ENCODE measurements around the gene CATSPERD. TPM values are rescaled to one million over a fixed set of nuclear protein-coding genes. Genes with fewer than 3 reads are reported as not detected.

Gene CATSPERD
- total and polyA plus RNA-seq, 9 of the 15 experiments (the other 6 are each of a cell fraction or from before 2014, with no cell fraction given): not detected

DNA sequence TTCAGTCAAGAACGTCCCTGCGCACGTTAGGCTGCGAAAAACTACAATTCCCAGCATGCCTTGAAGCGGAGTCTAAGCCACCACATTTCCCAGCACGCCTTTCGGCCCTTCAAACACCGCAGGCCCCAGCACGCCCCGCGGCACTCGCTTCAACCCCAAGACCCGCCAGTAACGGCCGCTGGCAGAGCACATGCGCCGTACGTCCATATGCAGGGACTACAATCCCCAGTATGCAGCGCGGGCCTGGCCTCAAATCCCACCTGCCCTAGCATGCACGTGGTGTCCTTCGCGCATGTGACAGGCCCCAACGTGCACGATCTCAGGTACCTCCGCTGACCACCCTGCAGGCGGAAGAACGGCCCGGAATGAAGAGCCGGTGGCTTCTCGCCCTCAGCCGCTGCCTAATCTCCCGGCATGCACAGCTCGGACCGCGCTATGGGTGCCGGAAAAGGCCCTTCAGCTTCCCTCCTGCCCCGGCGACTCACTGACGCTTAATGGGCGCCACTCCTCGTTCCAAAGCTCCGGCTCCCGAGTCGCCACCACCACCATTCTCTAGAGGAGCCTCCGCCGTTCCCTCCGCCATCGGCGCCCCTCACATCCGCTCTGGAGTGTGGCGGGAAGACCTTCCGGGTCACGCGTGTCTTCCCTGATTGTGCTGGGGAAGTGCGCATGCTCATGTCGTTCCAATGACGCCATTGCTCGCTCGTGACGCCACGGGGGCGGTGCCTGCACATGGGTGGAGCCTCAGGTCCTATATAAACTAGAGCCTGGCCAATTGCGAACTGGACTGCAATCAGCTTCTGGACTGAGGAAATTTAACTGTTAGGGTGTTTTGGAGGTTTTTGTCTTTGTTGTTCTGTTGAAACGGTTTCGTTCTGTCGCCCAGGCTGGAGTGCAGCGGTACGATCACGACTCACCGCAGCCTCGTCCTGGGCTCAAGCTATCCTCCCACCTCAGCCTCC lies 70.4 kb downstream of the CATSPERD start, which contains the start of gene DUS3L (continued):
- no peak for TF ChIP-seq TEAD2 (tag; IDR thresholded peaks at IDR 0.05)
- TF ChIP-seq MNT (conservative IDR thresholded peaks at IDR 0.05): peak; percentile 99 to 100
- TF ChIP-seq, protein P1, sequence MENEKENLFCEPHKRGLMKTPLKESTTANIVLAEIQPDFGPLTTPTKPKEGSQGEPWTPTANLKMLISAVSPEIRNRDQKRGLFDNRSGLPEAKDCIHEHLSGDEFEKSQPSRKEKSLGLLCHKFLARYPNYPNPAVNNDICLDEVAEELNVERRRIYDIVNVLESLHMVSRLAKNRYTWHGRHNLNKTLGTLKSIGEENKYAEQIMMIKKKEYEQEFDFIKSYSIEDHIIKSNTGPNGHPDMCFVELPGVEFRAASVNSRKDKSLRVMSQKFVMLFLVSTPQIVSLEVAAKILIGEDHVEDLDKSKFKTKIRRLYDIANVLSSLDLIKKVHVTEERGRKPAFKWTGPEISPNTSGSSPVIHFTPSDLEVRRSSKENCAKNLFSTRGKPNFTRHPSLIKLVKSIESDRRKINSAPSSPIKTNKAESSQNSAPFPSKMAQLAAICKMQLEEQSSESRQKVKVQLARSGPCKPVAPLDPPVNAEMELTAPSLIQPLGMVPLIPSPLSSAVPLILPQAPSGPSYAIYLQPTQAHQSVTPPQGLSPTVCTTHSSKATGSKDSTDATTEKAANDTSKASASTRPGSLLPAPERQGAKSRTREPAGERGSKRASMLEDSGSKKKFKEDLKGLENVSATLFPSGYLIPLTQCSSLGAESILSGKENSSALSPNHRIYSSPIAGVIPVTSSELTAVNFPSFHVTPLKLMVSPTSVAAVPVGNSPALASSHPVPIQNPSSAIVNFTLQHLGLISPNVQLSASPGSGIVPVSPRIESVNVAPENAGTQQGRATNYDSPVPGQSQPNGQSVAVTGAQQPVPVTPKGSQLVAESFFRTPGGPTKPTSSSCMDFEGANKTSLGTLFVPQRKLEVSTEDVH (IDR thresholded peaks at IDR 0.05; ENCODE audit: low read depth, partially characterized antibody): peak; percentile 88
- no peak for TF ChIP-seq ZFP91 (CRISPR knock-in tag; IDR thresholded peaks at IDR 0.05)
- peak; percentile 64; the same call in 1 of the 2 replicates for TF ChIP-seq CEBPG (CRISPR knock-in tag; IDR thresholded peaks at IDR 0.05)
- peak; percentile 8 to 38; a peak in 1 of 4 replicates for TF ChIP-seq CEBPG (tag; conservative IDR thresholded peaks at IDR 0.05 in 1 of 2, IDR thresholded peaks at IDR 0.05 in 1 of 2)
- TF ChIP-seq ZFP30 (CRISPR knock-in tag; IDR thresholded peaks at IDR 0.05; ENCODE audit: borderline replicate concordance): no peak
- TF ChIP-seq ARID3A (IDR thresholded peaks at IDR 0.05; ENCODE audit: borderline replicate concordance, low read depth, low read length): no peak
- TF ChIP-seq CCNT2 (IDR thresholded peaks at IDR 0.05; ENCODE audit: borderline replicate concordance, extremely low read depth, insufficient read length, low read depth, low read length): no peak
- peak; percentile 100 for TF ChIP-seq NR2C1 (IDR thresholded peaks at IDR 0.05)
- peak; percentile 99 for TF ChIP-seq NR2C1 (tag; IDR thresholded peaks at IDR 0.05)
- no peak for TF ChIP-seq ZNF280B (CRISPR knock-in tag; IDR thresholded peaks at IDR 0.05)
- TF ChIP-seq ZC3H8 (IDR thresholded peaks at IDR 0.05): no peak
- TF ChIP-seq, protein P2, sequence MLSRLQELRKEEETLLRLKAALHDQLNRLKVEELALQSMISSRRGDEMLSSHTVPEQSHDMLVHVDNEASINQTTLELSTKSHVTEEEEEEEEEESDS (CRISPR knock-in tag; IDR thresholded peaks at IDR 0.05): no peak
- TF ChIP-seq CREB1 (IDR thresholded peaks at IDR 0.05): peak; percentile 97
- peak; percentile 95 for TF ChIP-seq CREB1 (CRISPR knock-in tag; IDR thresholded peaks at IDR 0.05)

All from K562 (cell line).